Activated CD4-positive, alpha-beta memory T cell treated with anti-CD3 and anti-CD28 coated beads, Interleukin-2, amount 10 ng/mL, durations not matched to agents 7 days and 5 days (primary cell): ENCODE measurements around the gene SPEM3. TPM values are rescaled to one million over a fixed set of nuclear protein-coding genes. Genes with fewer than 3 reads are reported as not detected.

Source experiments
- CTCF ChIA-PET: fragments of 350-600 bp; sonication (Branson Sonifier 250); formaldehyde crosslinking; loops from one replicate; lab custom pipeline; 2021; ENCODE audit warnings: antibody characterized with exemption, inconsistent platforms; lab: Charles Lee
- POLR2A ChIA-PET: fragments of 350-600 bp; sonication (Branson Sonifier 250); formaldehyde crosslinking; loops from one replicate; lab custom pipeline; 2021; ENCODE audit warnings: antibody characterized with exemption; lab: Charles Lee
- DNase-seq: peaks from one replicate; pipeline ENCODE4 v3.0.0-alpha.2; 2020
- H3K27ac Mint-ChIP-seq: one replicate; pipeline ENCODE4 v1.8.0; 2021; ENCODE audit warnings: mild to moderate bottlenecking, mixed read lengths
- H3K27me3 Mint-ChIP-seq: one replicate; pipeline ENCODE4 v1.8.0; 2021; ENCODE audit warnings: mixed read lengths
- H3K36me3 Mint-ChIP-seq: one replicate; pipeline ENCODE4 v1.8.0; 2021; ENCODE audit warnings: low read depth, mixed read lengths
- H3K4me1 Mint-ChIP-seq: one replicate; pipeline ENCODE4 v1.8.0; 2021; ENCODE audit warnings: mixed read lengths
- H3K4me3 Mint-ChIP-seq: one replicate; pipeline ENCODE4 v1.8.0; 2021; ENCODE audit warnings: mild to moderate bottlenecking, mixed read lengths
- H3K9me3 Mint-ChIP-seq: one replicate; pipeline ENCODE4 v1.8.0; 2021; ENCODE audit warnings: mixed read lengths
- total RNA-seq, 2 experiments: library from RNA; stranded (reverse); gene quantifications; one replicate each; pipeline ENCODE4 v1.2.3, GENCODE V29; 2021

The SPEM3 gene
- total RNA-seq, 2 experiments from 2014 or later = not detected

- Mint-ChIP-seq H3K4me3 (no peak overlapping the region), H3K36me3 (no peaks in the 10 kb centered on the region), H3K27me3 (peaks cover 2% of the 10 kb centered on the region), H3K9me3 (no peaks in the 10 kb centered on the region), H3K4me1 (no peaks in the 10 kb centered on the region), H3K27ac (no peak overlapping the region)
- ChIA-PET POLR2A (interaction anchor here (0.9 kb wide), 1 partner anchor 8 kb away, joined by 3 read pairs; no protein-coding TSS in a partner anchor), CTCF (no interaction called here)
- no peak for DNase-seq
These were observed 1.1 kb upstream of the SPEM3 start for GRCh38 chr17:7427549-7427948.

GRCh38 chr17:7429722-7430121 lies 1.1 kb downstream of the SPEM3 start:
- ChIA-PET CTCF (no interaction called here), POLR2A (interaction anchor here (1.2 kb wide), 1 partner anchor 54 kb away, joined by 4 read pairs; the partner anchor contains the start of gene POLR2A)
- no peak overlapping the region for H3K27ac Mint-ChIP-seq
- no peak overlapping the region for H3K4me3 Mint-ChIP-seq
- H3K4me1 Mint-ChIP-seq = no peaks in the 10 kb centered on the region
- H3K36me3 Mint-ChIP-seq = no peaks in the 10 kb centered on the region
- DNase-seq = no peak
- peaks cover 1% of the 10 kb centered on the region for H3K27me3 Mint-ChIP-seq
- H3K9me3 Mint-ChIP-seq = no peaks in the 10 kb centered on the region

GRCh38 chr17:7431231-7431630 lies 2.6 kb downstream of the SPEM3 start:
- Mint-ChIP-seq H3K4me3 (no peak overlapping the region), H3K4me1 (peaks cover 10% of the 10 kb centered on the region), H3K27me3 (peaks cover 1% of the 10 kb centered on the region), H3K9me3 (no peaks in the 10 kb centered on the region), H3K27ac (no peak overlapping the region), H3K36me3 (peaks cover 4% of the 10 kb centered on the region)
- POLR2A ChIA-PET = interaction anchor here (1.2 kb wide), 1 partner anchor 141 kb away, joined by 3 read pairs; no protein-coding TSS in a partner anchor
- CTCF ChIA-PET = interaction anchor here (1.1 kb wide), 1 partner anchor 8 kb away, joined by 4 read pairs; no protein-coding TSS in a partner anchor
- DNase-seq = no peak

GRCh38 chr17:7432296-7432695 lies 3.6 kb downstream of the SPEM3 start:
- DNase-seq = no peak
- Mint-ChIP-seq H3K27me3 (peaks cover 1% of the 10 kb centered on the region), H3K9me3 (no peaks in the 10 kb centered on the region), H3K4me3 (no peak overlapping the region), H3K4me1 (peaks cover 18% of the 10 kb centered on the region), H3K27ac (no peak overlapping the region), H3K36me3 (peaks cover 6% of the 10 kb centered on the region)
- POLR2A ChIA-PET = interaction anchor here (0.7 kb wide), 1 partner anchor 49 kb away, joined by 3 read pairs; no protein-coding TSS in a partner anchor
- CTCF ChIA-PET = interaction anchor here (0.8 to 1.1 kb wide), 2 partner anchors 9 to 12 kb away, joined by 3 to 4 read pairs; no protein-coding TSS in a partner anchor

GRCh38 chr17:7435676-7436555 lies 7.3 kb downstream of the SPEM3 start:
- peak overlapping the region; percentile 90 for H3K4me3 Mint-ChIP-seq
- H3K27me3 Mint-ChIP-seq = peaks cover 26% of the 10 kb centered on the region
- peaks cover 45% of the 10 kb centered on the region for H3K4me1 Mint-ChIP-seq
- ChIA-PET POLR2A (interaction anchor here (0.8 to 14.4 kb wide), 23 partner anchors 9 to 251 kb away, joined by 3 to 232 read pairs (median 8); partner anchors contain the start of genes ACAP1, CHRNB1, MPDU1 and NEURL4), CTCF (interaction anchor here (0.6 to 4.2 kb wide), 37 partner anchors 11 to 408 kb away, joined by 3 to 53 read pairs (median 6); partner anchors contain the start of genes ACADVL, ACAP1, CHRNB1 and DLG4)
- peak; percentile 75 for DNase-seq
- no peaks in the 10 kb centered on the region for H3K9me3 Mint-ChIP-seq
- H3K27ac Mint-ChIP-seq = peak overlapping the region; percentile 98
- peaks cover 20% of the 10 kb centered on the region for H3K36me3 Mint-ChIP-seq

GRCh38 chr17:7436556-7437368 lies 8.1 kb downstream of the SPEM3 start:
- H3K4me1 Mint-ChIP-seq = peaks cover 45% of the 10 kb centered on the region
- peak overlapping the region; percentile 98 for H3K27ac Mint-ChIP-seq
- peaks cover 34% of the 10 kb centered on the region for H3K27me3 Mint-ChIP-seq
- peak; percentile 85 for DNase-seq
- H3K9me3 Mint-ChIP-seq = no peaks in the 10 kb centered on the region
- ChIA-PET POLR2A (interaction anchor here (1.0 to 14.4 kb wide), 23 partner anchors 9 to 250 kb away, joined by 3 to 232 read pairs (median 8); partner anchors contain the start of genes ACAP1, CHRNB1, MPDU1 and NEURL4), CTCF (interaction anchor here (0.6 to 4.2 kb wide), 39 partner anchors 10 to 407 kb away, joined by 3 to 53 read pairs (median 6); partner anchors contain the start of genes ACADVL, ACAP1, CHRNB1 and DLG4)
- H3K36me3 Mint-ChIP-seq = peaks cover 20% of the 10 kb centered on the region
- peak overlapping the region; percentile 90 for H3K4me3 Mint-ChIP-seq

- POLR2A ChIA-PET = interaction anchor here (1.0 to 14.4 kb wide), 15 partner anchors 9 to 249 kb away, joined by 3 to 232 read pairs (median 20); partner anchors contain the start of genes ACAP1, CHRNB1, MPDU1 and POLR2A
- Mint-ChIP-seq H3K4me1 (peaks cover 45% of the 10 kb centered on the region), H3K27me3 (peaks cover 39% of the 10 kb centered on the region), H3K36me3 (peaks cover 20% of the 10 kb centered on the region), H3K9me3 (no peaks in the 10 kb centered on the region), H3K4me3 (peak overlapping the region; percentile 90), H3K27ac (peak overlapping the region; percentile 24)
- CTCF ChIA-PET = interaction anchor here (0.6 to 4.2 kb wide), 24 partner anchors 9 to 250 kb away, joined by 3 to 53 read pairs (median 8); partner anchors contain the start of genes ACADVL, CHRNB1, DLG4 and FXR2
- no peak for DNase-seq
These were observed 8.8 kb downstream of the SPEM3 start for GRCh38 chr17:7437369-7437863.

- CTCF ChIA-PET = interaction anchor here (0.7 to 4.2 kb wide), 5 partner anchors 17 to 305 kb away, joined by 3 to 53 read pairs (median 18); partner anchors contain the start of gene NEURL4
- Mint-ChIP-seq H3K4me3 (peak overlapping the region; percentile 69), H3K9me3 (no peaks in the 10 kb centered on the region), H3K4me1 (peaks cover 45% of the 10 kb centered on the region), H3K27ac (peak overlapping the region; percentile 24), H3K27me3 (peaks cover 42% of the 10 kb centered on the region), H3K36me3 (peaks cover 20% of the 10 kb centered on the region)
- POLR2A ChIA-PET = interaction anchor here (1.5 to 14.4 kb wide), 6 partner anchors 16 to 249 kb away, joined by 3 to 232 read pairs (median 26); partner anchors contain the start of genes ACAP1, MPDU1, POLR2A and SENP3
- DNase-seq = peak; percentile 59
These were observed 9.4 kb downstream of the SPEM3 start for GRCh38 chr17:7437950-7438614.

- CTCF ChIA-PET = interaction anchor here (0.7 to 4.2 kb wide), 3 partner anchors 16 to 304 kb away, joined by 3 to 53 read pairs (median 18); no protein-coding TSS in a partner anchor
- H3K27me3 Mint-ChIP-seq = peaks cover 48% of the 10 kb centered on the region
- no peak overlapping the region for H3K27ac Mint-ChIP-seq
- no peaks in the 10 kb centered on the region for H3K9me3 Mint-ChIP-seq
- POLR2A ChIA-PET = interaction anchor here (1.5 to 14.4 kb wide), 3 partner anchors 16 to 103 kb away, joined by 3 to 232 read pairs (median 40); partner anchors contain the start of genes ACAP1, POLR2A, SLC35G6 and ZBTB4
- H3K36me3 Mint-ChIP-seq = peaks cover 20% of the 10 kb centered on the region
- no peak for DNase-seq
- H3K4me3 Mint-ChIP-seq = peak overlapping the region; percentile 69
- peaks cover 45% of the 10 kb centered on the region for H3K4me1 Mint-ChIP-seq
These were observed 10.2 kb downstream of the SPEM3 start for GRCh38 chr17:7438656-7439460.

- Mint-ChIP-seq H3K9me3 (no peaks in the 10 kb centered on the region), H3K36me3 (peaks cover 20% of the 10 kb centered on the region), H3K4me3 (peak within 1 kb of the TSS; percentile 74), H3K27ac (no peak within 1 kb of the TSS), H3K4me1 (peaks cover 45% of the 10 kb centered on the region), H3K27me3 (peaks cover 55% of the 10 kb centered on the region)
- POLR2A ChIA-PET = interaction anchor here (0.8 to 14.4 kb wide), 5 partner anchors 16 to 122 kb away, joined by 3 to 232 read pairs (median 5); partner anchors contain the start of genes ACAP1, POLR2A, SLC35G6 and ZBTB4
- DNase-seq = peak; percentile 22
- CTCF ChIA-PET = interaction anchor here (0.7 to 3.7 kb wide), 3 partner anchors 72 to 395 kb away, joined by 3 to 18 read pairs (median 3); no protein-coding TSS in a partner anchor
These were observed 10.9 kb downstream of the SPEM3 start, which contains the start of gene FGF11 for GRCh38 chr17:7439462-7440112. TSS of gene FGF11 (plus strand) at chr17:7439512. CDS start at chr17:7439621, 109 bp downstream.
